HG03520 (cell line): ENCODE results near the gene SLC22A14.
A peak's percentile ranks its signal among the peaks of the same experiment; 100 is the strongest.

Experiments
- ATAC-seq: cut with Tn5 transposase; IDR thresholded peaks from one replicate; pipeline ENCODE4 v1.9.1; 2021; ENCODE audit warnings: mild to moderate bottlenecking, moderate library complexity; ENCODE audit not compliant: unreplicated experiment

SLC22A14 gene

GRCh38 chr3:38343797-38344594, 61.9 kb downstream of the SLC22A14 start:
- no peak for ATAC-seq

GRCh38 chr3:38345879-38346586, 63.9 kb downstream of the SLC22A14 start:
- ATAC-seq = no peak

GRCh38 chr3:38346587-38347410, 64.7 kb downstream of the SLC22A14 start, which contains the start of gene XYLB:
TSS of gene XYLB (plus strand) at chr3:38346785. CDS start at chr3:38346869, 84 bp downstream.
- ATAC-seq = peak; percentile 98

- no peak for ATAC-seq
Measured at GRCh38 chr3:38347421-38348200, 65.5 kb downstream of the SLC22A14 start.

GRCh38 chr3:38348903-38349302, 66.8 kb downstream of the SLC22A14 start:
- no peak for ATAC-seq

GRCh38 chr3:38349684-38350359, 67.7 kb downstream of the SLC22A14 start:
- ATAC-seq = no peak

GRCh38 chr3:38353151-38353550, 71.1 kb downstream of the SLC22A14 start:
- no peak for ATAC-seq

GRCh38 chr3:38354588-38355330, 72.7 kb downstream of the SLC22A14 start:
- ATAC-seq = no peak

GRCh38 chr3:38359038-38359437, 76.9 kb downstream of the SLC22A14 start:
- no peak for ATAC-seq

GRCh38 chr3:38360345-38360744, 78.3 kb downstream of the SLC22A14 start:
- ATAC-seq = no peak

GRCh38 chr3:38361496-38361895, 79.4 kb downstream of the SLC22A14 start:
- ATAC-seq = no peak

- no peak for ATAC-seq
Measured at GRCh38 chr3:38362825-38363224, 80.7 kb downstream of the SLC22A14 start.

- ATAC-seq = no peak
Measured at GRCh38 chr3:38364721-38365400, 82.8 kb downstream of the SLC22A14 start.

- no peak for ATAC-seq
Measured at GRCh38 chr3:38365469-38366062, 83.5 kb downstream of the SLC22A14 start.

GRCh38 chr3:38366082-38366481, 84.0 kb downstream of the SLC22A14 start:
- ATAC-seq = no peak

- ATAC-seq = no peak
Measured at GRCh38 chr3:38367779-38368178, 85.7 kb downstream of the SLC22A14 start.
